Measurements from ENCODE around the gene SLC44A5.

DNA sequence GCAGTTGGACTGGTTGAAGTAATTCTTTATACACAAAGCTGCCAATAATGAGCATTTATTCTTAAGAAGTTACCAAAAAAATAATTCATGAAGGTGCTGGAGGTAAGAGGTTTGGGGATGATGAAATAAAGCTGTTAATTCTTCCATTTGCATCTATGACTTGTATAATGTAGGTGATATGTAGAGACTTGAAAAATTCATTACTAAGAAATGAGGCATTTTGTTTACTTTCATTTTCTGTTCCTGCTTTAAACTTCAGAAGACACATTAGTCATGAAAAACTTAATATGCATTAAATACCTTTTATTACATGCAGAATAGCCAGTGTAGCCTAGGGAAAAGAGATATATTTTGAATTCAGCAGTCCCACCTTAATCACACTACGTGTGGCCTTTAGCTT is 214.2 kb downstream of the SLC44A5 start:
- no peak for TF ChIP-seq EZH2 (IDR thresholded peaks at IDR 0.05; ENCODE audit: borderline replicate concordance, low read length)
- TF ChIP-seq, protein P1, sequence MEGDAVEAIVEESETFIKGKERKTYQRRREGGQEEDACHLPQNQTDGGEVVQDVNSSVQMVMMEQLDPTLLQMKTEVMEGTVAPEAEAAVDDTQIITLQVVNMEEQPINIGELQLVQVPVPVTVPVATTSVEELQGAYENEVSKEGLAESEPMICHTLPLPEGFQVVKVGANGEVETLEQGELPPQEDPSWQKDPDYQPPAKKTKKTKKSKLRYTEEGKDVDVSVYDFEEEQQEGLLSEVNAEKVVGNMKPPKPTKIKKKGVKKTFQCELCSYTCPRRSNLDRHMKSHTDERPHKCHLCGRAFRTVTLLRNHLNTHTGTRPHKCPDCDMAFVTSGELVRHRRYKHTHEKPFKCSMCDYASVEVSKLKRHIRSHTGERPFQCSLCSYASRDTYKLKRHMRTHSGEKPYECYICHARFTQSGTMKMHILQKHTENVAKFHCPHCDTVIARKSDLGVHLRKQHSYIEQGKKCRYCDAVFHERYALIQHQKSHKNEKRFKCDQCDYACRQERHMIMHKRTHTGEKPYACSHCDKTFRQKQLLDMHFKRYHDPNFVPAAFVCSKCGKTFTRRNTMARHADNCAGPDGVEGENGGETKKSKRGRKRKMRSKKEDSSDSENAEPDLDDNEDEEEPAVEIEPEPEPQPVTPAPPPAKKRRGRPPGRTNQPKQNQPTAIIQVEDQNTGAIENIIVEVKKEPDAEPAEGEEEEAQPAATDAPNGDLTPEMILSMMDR (IDR thresholded peaks at IDR 0.05; ENCODE audit: low read length) = no peak

Data from OCI-LY1 (cell line).